Endodermal cell (in vitro differentiated cells): ENCODE measurements around the gene HDAC4. TPM values are rescaled to one million over a fixed set of nuclear protein-coding genes. Genes with fewer than 3 reads are reported as not detected.
A peak's percentile ranks its signal among the peaks of the same experiment; 100 is the strongest.

Experiments used
- DNase-seq: peaks from one replicate; pipeline ENCODE4 v3.0.0-alpha.2; 2017
- H3K27ac ChIP-seq: 2 replicates; pipeline ENCODE4 v1.5.1; 2013; ENCODE audit warnings: mild to moderate bottlenecking, low read depth, low read length, moderate library complexity
- H3K27me3 ChIP-seq: 2 replicates; pipeline ENCODE4 v1.6.1; 2013; ENCODE audit warnings: mild to moderate bottlenecking, low read length, moderate library complexity; ENCODE audit not compliant: insufficient read depth, control insufficient read depth, poor library complexity, severe bottlenecking
- H3K36me3 ChIP-seq: 2 replicates; pipeline ENCODE4 v1.7.0; 2013; ENCODE audit warnings: mild to moderate bottlenecking, low read length, moderate library complexity; ENCODE audit not compliant: control insufficient read depth, insufficient read depth
- H3K4me1 ChIP-seq: one replicate; pipeline ENCODE4 v1.7.0; 2013; ENCODE audit warnings: low read length; ENCODE audit not compliant: control insufficient read depth, insufficient read depth
- H3K4me3 ChIP-seq: 2 replicates; pipeline ENCODE4 v1.5.1; 2013; ENCODE audit warnings: mild to moderate bottlenecking, low read length, moderate library complexity
- H3K9ac ChIP-seq: 2 replicates; pipeline ENCODE4 v1.6.1; 2013; ENCODE audit warnings: mild to moderate bottlenecking, low read length, moderate library complexity; ENCODE audit not compliant: poor library complexity, severe bottlenecking; ENCODE audit errors: extremely low read depth
- H3K9me3 ChIP-seq: 2 replicates; pipeline ENCODE4 v1.6.1; 2013; ENCODE audit warnings: mild to moderate bottlenecking, low read length, moderate library complexity; ENCODE audit not compliant: control insufficient read depth
- H3K27ac Mint-ChIP-seq: 2 replicates; pipeline ENCODE4 v1.8.0; 2020; ENCODE audit warnings: mixed read lengths
- H3K27me3 Mint-ChIP-seq: 2 replicates; pipeline ENCODE4 v1.8.0; 2021; ENCODE audit warnings: mild to moderate bottlenecking, mixed read lengths; ENCODE audit not compliant: insufficient read depth
- H3K36me3 Mint-ChIP-seq: 2 replicates; pipeline ENCODE4 v1.8.0; 2020; ENCODE audit warnings: low read depth, mixed read lengths
- H3K4me1 Mint-ChIP-seq: 2 replicates; pipeline ENCODE4 v1.8.0; 2020; ENCODE audit warnings: mixed read lengths
- H3K4me3 Mint-ChIP-seq: 2 replicates; pipeline ENCODE4 v1.8.0; 2020; ENCODE audit warnings: mild to moderate bottlenecking, moderate library complexity, mixed read lengths
- H3K9me3 Mint-ChIP-seq: 2 replicates; pipeline ENCODE4 v1.8.0; 2020; ENCODE audit warnings: mild to moderate bottlenecking, mixed read lengths
- WGBS, 2 experiments: methylation state at CpG; one replicate each; pipeline versions ENCODE4 v1.1.5 to v1.1.7; 2013; ENCODE audit warnings: missing lambda C conversion rate in 2 of 2, mixed read lengths in 1 of 2; ENCODE audit not compliant: insufficient coverage in 1 of 2, insufficient read length in 1 of 2; 5-methylcytosine and 5-hydroxymethylcytosine counted together
- total RNA-seq, 2 donors: library from RNA; stranded (reverse); fragmentation: NEBNext Ultra II Directional in 1 of 2; extraction: Animal tissue kit (Norgen Biotek cat#: 25700) in 1 of 2; gene quantifications; 2 replicates in 1 of 2; 3 replicates in 1 of 2; pipeline ENCODE4 v1.2.1, GENCODE V29; 2021
- TF ChIP-seq, protein P1 (sequence below): fragments of 200-600 bp; sonication (generic); conservative IDR thresholded peaks from 2 replicates; pipeline ENCODE4 v1.5.0; 2021; ENCODE audit warnings: antibody characterized with exemption, mild to moderate bottlenecking

HDAC4 gene
- total RNA-seq, 2 donors from 2014 or later: 45.7 to 51.2 TPM

DNA sequence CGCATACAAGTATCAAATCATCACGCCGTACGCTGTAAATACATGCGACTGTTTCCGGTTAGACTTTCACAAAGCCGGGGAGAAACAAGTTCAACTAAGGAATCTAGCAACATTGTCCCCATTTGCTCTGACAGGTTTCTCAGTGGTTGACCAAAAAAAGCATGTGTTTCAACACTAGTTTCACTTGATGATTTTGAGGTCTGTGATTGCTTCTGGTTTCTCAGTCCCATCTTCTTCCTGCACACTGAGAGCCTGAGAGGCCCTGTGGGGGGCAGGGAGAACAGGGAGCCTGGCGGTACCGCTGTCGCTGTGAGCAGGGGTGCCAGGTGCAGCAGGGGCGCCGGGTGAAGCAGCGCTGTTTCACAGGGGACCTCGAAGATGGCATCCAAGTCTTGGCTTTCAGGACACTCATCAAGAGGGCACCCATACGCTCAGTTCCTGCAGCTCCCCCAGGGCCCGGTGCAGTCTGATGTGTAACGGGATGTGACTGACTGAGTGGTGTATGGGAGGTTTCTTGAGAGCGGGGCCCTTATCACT is 282.1 kb downstream of the HDAC4 start:
- H3K27ac Mint-ChIP-seq: no peak overlapping the region
- H3K36me3 ChIP-seq: no peaks in the 10 kb centered on the region
- H3K27ac ChIP-seq: no peak overlapping the region
- H3K27me3 Mint-ChIP-seq: no peaks in the 10 kb centered on the region
- 95 to 96% methylated on average over 14 to 18 of the region's 18 CpGs for WGBS, 2 experiments
- H3K4me1 Mint-ChIP-seq: no peaks in the 10 kb centered on the region
- peaks cover 3% of the 10 kb centered on the region for H3K4me1 ChIP-seq
- H3K27me3 ChIP-seq: no peaks in the 10 kb centered on the region
- TF ChIP-seq, protein P1, sequence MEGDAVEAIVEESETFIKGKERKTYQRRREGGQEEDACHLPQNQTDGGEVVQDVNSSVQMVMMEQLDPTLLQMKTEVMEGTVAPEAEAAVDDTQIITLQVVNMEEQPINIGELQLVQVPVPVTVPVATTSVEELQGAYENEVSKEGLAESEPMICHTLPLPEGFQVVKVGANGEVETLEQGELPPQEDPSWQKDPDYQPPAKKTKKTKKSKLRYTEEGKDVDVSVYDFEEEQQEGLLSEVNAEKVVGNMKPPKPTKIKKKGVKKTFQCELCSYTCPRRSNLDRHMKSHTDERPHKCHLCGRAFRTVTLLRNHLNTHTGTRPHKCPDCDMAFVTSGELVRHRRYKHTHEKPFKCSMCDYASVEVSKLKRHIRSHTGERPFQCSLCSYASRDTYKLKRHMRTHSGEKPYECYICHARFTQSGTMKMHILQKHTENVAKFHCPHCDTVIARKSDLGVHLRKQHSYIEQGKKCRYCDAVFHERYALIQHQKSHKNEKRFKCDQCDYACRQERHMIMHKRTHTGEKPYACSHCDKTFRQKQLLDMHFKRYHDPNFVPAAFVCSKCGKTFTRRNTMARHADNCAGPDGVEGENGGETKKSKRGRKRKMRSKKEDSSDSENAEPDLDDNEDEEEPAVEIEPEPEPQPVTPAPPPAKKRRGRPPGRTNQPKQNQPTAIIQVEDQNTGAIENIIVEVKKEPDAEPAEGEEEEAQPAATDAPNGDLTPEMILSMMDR: no peak
- no peak overlapping the region for H3K9ac ChIP-seq
- no peak for DNase-seq
- no peak overlapping the region for H3K4me3 ChIP-seq
- H3K9me3 Mint-ChIP-seq: no peaks in the 10 kb centered on the region
- H3K36me3 Mint-ChIP-seq: peaks cover 5% of the 10 kb centered on the region
- H3K9me3 ChIP-seq: no peaks in the 10 kb centered on the region
- no peak overlapping the region for H3K4me3 Mint-ChIP-seq

DNA sequence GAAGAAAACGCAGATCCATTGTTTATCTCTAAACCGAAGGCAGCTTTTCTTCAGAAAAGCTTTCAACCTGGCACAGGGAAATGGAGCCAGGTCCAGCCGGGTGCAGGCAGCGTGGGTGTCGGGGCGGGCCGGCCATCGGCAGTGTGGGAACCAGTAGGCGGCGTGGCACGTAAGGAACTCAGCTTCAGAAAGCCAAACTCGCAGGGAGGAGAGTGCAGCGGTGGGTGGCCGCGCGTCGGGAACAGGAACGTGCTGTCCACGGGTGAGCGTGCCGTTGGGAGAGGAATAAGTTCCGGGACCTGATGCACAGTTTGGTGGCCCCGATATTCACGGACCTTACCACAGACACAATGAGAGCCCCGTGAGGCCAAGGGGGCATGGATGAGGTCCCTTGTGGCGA is 282.6 kb downstream of the HDAC4 start:
- H3K4me1 Mint-ChIP-seq: no peaks in the 10 kb centered on the region
- WGBS, 2 experiments: 91 to 95% methylated on average over 22 to 26 of the region's 26 CpGs
- DNase-seq: no peak
- H3K9ac ChIP-seq: no peak overlapping the region
- H3K9me3 ChIP-seq: no peaks in the 10 kb centered on the region
- peaks cover 3% of the 10 kb centered on the region for H3K4me1 ChIP-seq
- no peak overlapping the region for H3K4me3 ChIP-seq
- H3K27me3 Mint-ChIP-seq: no peaks in the 10 kb centered on the region
- TF ChIP-seq, protein P1: no peak
- no peaks in the 10 kb centered on the region for H3K9me3 Mint-ChIP-seq
- H3K27ac Mint-ChIP-seq: no peak overlapping the region
- no peaks in the 10 kb centered on the region for H3K36me3 ChIP-seq
- H3K27ac ChIP-seq: no peak overlapping the region
- peaks cover 3% of the 10 kb centered on the region for H3K36me3 Mint-ChIP-seq
- H3K27me3 ChIP-seq: no peaks in the 10 kb centered on the region
- no peak overlapping the region for H3K4me3 Mint-ChIP-seq

DNA sequence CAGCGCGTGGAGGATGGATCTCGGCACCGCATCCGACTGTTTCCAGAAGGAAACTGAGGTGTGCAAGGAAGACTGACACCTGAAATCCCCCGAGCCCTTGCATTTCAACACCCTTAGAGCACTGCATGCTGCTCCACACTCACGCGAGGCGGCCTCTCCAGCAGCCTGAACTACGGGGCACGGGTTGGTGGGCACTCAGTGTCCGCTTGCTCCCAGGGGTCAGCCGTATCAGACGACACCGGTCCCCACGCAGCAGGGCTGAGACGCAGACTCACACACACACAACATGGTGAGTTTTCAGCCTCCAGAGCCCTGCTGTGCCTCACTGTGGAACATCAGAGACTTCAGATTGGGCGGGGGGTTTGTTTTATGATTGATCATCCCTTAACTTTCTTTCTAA is 283.0 kb downstream of the HDAC4 start:
- Histone ChIP-seq H3K36me3 (no peaks in the 10 kb centered on the region), H3K27me3 (no peaks in the 10 kb centered on the region), H3K9ac (no peak overlapping the region), H3K4me3 (no peak overlapping the region), H3K9me3 (no peaks in the 10 kb centered on the region), H3K4me1 (peaks cover 3% of the 10 kb centered on the region), H3K27ac (no peak overlapping the region)
- Mint-ChIP-seq H3K27ac (peak overlapping the region; percentile 64), H3K4me1 (no peaks in the 10 kb centered on the region), H3K9me3 (no peaks in the 10 kb centered on the region), H3K27me3 (no peaks in the 10 kb centered on the region), H3K36me3 (peaks cover 3% of the 10 kb centered on the region), H3K4me3 (no peak overlapping the region)
- TF ChIP-seq, protein P1: no peak
- DNase-seq: no peak
- WGBS, 2 experiments: 95 to 99% methylated on average over 14 to 18 of the region's 18 CpGs
